ENCODE data around the gene ABCD2. TPM values are rescaled to one million over a fixed set of nuclear protein-coding genes. Genes with fewer than 3 reads are reported as not detected.
"Not testable (repeated sequence)": the region's sequence is repeated elsewhere in the genome, so short reads cannot be mapped to it uniquely, and the experiment has no call there.

The ABCD2 gene
- total RNA-seq, 3 donors from 2014 or later, result 0.52 to 1.1 (median 0.55) TPM

DNA sequence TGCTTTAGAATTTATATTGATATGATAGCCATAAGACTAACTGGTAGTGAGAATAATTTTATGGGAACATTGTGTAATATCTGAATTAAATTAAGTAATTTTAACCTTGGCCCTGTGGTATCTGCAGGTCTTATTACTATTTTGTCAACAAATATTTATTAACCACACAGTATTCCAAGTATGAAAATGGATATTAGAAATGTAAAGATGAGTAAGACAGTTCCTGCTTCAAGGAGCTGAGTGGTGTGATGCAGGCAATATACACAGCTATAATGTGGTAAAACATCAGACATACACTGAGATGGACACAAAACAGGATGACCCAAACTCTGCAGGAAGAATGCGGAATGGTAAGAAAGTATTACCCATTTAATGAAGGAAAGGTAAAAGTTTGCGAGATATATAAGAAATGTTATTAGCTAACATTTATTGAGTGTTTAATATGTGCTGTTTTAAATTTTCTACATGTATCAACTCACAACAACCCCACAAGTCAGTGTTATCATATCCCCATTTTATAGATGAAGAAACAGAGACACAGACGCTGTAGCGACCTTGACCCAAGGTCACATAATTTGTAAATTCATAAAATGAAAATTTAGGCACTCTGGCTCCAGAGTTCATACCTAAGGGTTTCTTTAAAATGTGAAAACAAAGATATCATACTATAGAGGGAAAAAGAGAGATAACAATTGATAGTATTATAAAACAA lies 12.7 kb downstream of the ABCD2 start:
- ATAC-seq, result no peak
- TF ChIP-seq, protein P1, sequence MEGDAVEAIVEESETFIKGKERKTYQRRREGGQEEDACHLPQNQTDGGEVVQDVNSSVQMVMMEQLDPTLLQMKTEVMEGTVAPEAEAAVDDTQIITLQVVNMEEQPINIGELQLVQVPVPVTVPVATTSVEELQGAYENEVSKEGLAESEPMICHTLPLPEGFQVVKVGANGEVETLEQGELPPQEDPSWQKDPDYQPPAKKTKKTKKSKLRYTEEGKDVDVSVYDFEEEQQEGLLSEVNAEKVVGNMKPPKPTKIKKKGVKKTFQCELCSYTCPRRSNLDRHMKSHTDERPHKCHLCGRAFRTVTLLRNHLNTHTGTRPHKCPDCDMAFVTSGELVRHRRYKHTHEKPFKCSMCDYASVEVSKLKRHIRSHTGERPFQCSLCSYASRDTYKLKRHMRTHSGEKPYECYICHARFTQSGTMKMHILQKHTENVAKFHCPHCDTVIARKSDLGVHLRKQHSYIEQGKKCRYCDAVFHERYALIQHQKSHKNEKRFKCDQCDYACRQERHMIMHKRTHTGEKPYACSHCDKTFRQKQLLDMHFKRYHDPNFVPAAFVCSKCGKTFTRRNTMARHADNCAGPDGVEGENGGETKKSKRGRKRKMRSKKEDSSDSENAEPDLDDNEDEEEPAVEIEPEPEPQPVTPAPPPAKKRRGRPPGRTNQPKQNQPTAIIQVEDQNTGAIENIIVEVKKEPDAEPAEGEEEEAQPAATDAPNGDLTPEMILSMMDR (IDR thresholded peaks at IDR 0.05), result no peak

DNA sequence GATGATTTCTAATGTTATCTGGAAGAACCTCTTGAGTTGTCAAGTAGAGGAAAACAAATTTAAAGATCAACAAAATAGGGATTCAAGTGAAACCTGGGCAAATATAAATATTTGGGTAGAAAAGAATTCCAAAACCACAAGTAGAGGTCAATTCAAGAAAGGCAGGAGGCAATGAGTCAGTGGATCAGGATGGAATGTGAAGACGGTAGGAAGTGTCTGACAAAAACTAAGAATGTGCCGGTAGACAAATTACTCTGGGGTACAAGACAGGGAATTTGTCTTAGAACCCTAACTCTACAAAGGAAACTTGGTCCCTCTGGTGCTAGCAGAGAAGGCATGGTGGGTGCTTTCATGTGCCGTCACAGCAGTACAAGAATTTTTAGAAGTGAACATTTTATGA lies 13.6 kb downstream of the ABCD2 start:
- Histone ChIP-seq H3K4me3 (no peak overlapping the region), H3K9me3 (no peaks in the 10 kb centered on the region), H3K36me3 (ENCODE audit: low read depth) (no peaks in the 10 kb centered on the region), H3K4me1 (ENCODE audit: low read depth) (no peaks in the 10 kb centered on the region)
- intact Hi-C loops (cut with DNase I, micrococcal nuclease), result no loop called here
- TF ChIP-seq, protein P1 (IDR thresholded peaks at IDR 0.05), result no peak
- DNase-seq (no peak), ATAC-seq (no peak)

More for the DNA sequence above, 12.7 kb downstream of the ABCD2 start:
- intact Hi-C loops (cut with DNase I, micrococcal nuclease), result no loop called here
- no peaks in the 10 kb centered on the region for H3K4me1 ChIP-seq (ENCODE audit: low read depth)
- no peak for DNase-seq
- no peaks in the 10 kb centered on the region for H3K36me3 ChIP-seq (ENCODE audit: low read depth)
- H3K4me3 ChIP-seq, result no peak overlapping the region
- no peaks in the 10 kb centered on the region for H3K9me3 ChIP-seq

DNA sequence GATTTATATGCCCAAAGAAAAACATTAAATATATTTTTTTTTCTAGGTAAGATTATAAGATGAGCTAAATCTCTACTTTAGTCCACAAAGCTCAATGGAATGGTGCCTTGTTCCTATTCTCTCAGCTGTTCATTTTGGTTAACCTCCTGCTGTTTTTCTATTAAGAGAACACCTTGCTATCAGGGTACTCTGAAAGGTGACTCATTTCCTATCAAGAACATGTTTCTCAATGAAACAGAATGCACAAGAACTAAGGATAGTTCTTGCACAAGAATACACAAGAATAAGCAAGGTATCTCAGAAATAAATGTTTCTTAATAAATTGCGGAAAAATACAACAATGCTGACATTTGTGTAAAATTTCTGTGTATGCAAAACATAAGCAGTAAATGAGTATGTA lies 14.1 kb downstream of the ABCD2 start:
- Histone ChIP-seq H3K4me3 (no peak overlapping the region), H3K36me3 (ENCODE audit: low read depth) (no peaks in the 10 kb centered on the region), H3K4me1 (ENCODE audit: low read depth) (no peaks in the 10 kb centered on the region), H3K9me3 (no peaks in the 10 kb centered on the region)
- TF ChIP-seq, protein P1 (IDR thresholded peaks at IDR 0.05), result no peak
- intact Hi-C loops (cut with DNase I, micrococcal nuclease), result no loop called here
- ATAC-seq, result no peak
- DNase-seq, result no peak

DNA sequence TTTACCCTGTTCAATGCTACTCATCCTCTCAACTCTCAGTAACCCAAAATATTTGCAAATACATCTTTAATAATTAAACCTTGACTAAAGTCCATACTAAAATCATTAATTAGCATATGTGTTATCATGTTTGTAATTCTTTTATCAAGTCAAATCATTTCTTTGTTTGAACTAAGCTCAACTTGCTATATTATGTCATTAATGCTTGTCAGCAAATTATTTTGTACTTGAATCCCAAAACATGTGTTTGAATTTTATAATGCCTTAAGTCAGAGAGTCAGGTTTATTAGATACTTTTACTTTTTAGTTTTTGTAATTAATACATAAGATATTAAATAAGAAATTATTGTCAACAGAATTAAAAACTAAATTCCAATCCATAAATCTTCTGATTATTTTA lies 16.5 kb downstream of the ABCD2 start:
- DNase-seq (no peak), ATAC-seq (no peak)
- H3K36me3 ChIP-seq (ENCODE audit: low read depth), result no peaks in the 10 kb centered on the region
- H3K9me3 ChIP-seq, result no peaks in the 10 kb centered on the region
- TF ChIP-seq, protein P1 (IDR thresholded peaks at IDR 0.05), result no peak
- no peaks in the 10 kb centered on the region for H3K4me1 ChIP-seq (ENCODE audit: low read depth)
- no peak overlapping the region for H3K4me3 ChIP-seq
- intact Hi-C loops (cut with DNase I, micrococcal nuclease), result no loop called here

DNA sequence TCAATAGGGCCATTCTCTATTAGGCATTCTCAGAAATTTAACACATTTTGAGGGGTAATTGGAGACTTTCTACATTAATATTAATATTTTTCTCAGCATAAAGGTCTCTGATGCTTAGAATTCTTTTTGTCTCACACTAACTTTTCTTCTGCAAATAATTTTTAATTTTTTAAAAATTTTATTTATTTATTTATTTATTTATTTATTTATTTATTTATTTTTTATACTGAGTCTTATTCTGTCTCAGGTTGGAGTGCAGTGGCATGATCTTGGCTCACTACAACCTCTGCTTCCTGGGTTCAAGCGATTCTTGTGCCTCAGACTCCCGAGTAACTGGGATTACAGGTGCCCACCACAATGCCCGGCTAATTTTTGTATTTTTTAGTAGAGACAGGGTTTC lies 17.7 kb downstream of the ABCD2 start:
- H3K4me1 ChIP-seq (ENCODE audit: low read depth); H3K36me3 ChIP-seq (ENCODE audit: low read depth); ATAC-seq; intact Hi-C loops (cut with DNase I, micrococcal nuclease); H3K4me3 ChIP-seq; DNase-seq; H3K9me3 ChIP-seq: not testable (repeated sequence)

DNA sequence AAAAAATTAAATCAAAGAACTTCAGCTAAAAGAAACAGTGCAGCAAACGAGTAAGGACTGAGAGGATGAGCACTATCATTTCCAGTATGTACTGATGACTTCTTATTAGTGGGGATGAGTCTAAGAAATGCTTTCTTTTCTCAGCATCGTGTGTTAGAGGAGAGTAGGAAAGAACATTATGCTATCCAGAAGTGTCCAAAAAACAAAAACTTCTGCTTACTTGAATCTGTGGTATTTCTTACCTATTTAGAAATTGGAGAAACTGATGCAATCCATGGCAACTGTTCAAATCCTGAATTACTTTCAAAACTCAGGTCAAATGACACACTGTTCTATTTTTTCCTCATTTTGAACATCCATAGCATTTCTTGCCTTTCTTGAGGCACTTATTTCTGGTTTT lies 23.7 kb downstream of the ABCD2 start:
- TF ChIP-seq, protein P1 (IDR thresholded peaks at IDR 0.05), result no peak
- no peak for ATAC-seq
- intact Hi-C loops (cut with DNase I, micrococcal nuclease), result no loop called here
- DNase-seq, result no peak
- no peak overlapping the region for H3K4me3 ChIP-seq
- no peaks in the 10 kb centered on the region for H3K36me3 ChIP-seq (ENCODE audit: low read depth)
- H3K9me3 ChIP-seq, result no peaks in the 10 kb centered on the region
- H3K4me1 ChIP-seq (ENCODE audit: low read depth), result no peaks in the 10 kb centered on the region

Measured in mucosa of descending colon (tissue), 3 donors.